Stimulated activated CD4-positive, alpha-beta T cell treated with anti-CD3 and anti-CD28 coated beads, Interleukin-1b, Interleukin-23, amount 100 ng/mL, for 48 hours (primary cell): ENCODE data around the gene GRIN3B.

Experiments used
- DNase-seq: peaks from one replicate; pipeline ENCODE4 v3.0.0-alpha.2; 2020

Gene GRIN3B

DNA sequence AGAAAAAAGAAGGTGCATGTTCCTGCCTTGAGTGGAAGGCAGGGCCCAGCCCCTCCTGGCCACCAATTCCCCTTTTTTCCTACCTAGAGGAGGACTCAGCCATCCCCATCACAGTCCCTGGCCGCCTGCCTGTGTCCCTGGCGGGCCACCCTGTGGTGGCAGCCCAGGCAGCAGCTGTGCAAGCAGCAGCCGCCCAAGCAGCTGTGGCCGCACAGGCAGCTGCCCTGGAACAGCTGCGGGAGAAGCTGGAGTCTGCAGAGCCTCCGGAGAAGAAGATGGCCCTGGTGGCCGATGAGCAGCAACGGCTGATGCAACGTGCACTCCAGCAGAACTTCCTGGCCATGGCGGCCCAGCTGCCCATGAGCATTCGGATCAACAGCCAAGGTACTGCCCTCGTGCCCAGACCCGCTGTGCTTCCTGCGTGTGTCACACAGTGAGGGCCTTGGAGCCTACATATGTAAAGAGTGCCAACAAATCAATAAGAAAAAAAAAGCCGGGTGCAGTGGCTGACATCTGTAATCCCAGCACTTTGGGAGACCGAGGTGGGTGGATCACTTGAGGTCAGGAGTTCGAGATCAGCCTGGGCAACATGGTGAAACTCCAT, 33.6 kb upstream of the GRIN3B start:
- no peak for DNase-seq

DNA sequence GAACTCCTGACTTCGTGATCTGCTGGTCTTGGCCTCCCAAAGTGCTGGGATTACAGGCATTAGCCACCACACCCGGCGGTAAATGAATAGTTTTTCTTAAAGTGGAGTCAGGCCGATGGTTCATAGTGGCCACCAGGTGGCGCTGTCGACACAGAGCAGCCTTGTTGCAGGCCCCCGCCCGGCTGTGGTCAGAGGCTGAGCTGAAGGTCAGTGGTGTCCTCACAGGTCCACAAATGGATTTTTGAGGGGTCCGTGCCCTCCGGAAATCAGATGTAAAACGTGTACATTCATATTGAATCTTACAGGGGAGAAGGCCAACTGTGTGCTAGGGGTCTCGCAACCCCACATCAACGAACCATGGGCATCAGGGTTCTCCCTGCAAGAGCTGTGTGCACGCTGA, 29.5 kb upstream of the GRIN3B start:
- DNase-seq: no peak

- DNase-seq: no peak
Observed at GRCh38 chr19:971795-972194, 28.4 kb upstream of the GRIN3B start.

- DNase-seq: no peak
Observed at GRCh38 chr19:972281-972680, 27.9 kb upstream of the GRIN3B start.

- no peak for DNase-seq
Observed at GRCh38 chr19:973726-974563, 26.3 kb upstream of the GRIN3B start.

DNA sequence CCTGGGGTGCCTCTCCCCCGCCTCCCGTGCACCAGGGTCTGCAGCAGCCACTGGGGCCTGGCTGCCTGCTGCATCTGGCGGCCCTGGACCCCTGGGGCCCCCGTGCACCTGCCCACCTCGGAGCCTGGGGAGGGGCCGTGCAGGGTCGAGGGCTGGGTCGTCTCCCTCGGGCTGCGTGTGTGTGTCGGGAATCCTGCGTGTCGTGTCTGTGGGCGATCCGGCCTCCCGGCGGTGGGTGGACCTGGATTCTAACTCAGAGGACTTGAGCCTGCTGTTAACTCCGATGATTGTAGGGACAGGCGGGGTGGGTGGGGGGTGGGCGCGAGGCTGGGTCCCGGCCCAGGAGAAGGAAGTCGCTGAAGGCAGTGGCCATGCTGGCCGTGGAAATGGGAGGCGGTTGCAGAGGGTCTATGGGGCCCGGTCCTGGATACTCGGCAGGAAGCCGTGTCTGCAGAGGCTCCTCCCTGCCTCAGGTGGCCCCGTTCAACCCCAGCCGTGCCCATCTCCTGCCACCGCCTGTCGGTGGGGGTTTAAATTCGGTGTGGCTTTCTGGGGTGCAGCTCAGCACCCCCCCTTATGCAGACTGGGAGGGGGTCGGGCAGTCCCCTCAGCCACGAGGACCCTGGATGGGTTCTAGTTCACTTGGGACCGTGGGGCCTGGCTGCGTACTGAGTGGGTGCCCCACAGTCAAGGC, 25.5 kb upstream of the GRIN3B start:
- no peak for DNase-seq

DNA sequence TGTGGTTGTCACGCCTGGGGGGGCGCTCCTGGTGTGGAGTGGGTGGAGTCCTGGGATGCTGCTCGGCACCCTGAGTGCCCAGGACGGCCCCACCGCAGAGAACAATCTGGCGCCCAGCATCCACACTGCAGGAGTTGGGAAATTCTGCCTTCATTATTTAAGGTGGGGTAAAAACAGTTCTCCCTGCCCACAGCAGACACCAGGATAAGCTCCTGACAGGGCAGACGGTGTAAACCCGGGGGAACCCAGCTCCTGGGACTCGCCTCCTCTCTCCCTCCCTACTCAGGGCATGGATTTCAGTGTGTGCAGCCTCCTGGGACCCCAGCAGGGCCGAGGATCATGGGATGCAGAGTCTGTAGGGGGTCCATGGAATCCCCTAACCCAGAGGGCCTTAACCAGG, 23.7 kb upstream of the GRIN3B start:
- DNase-seq: no peak

GRCh38 chr19:977058-977464, 23.2 kb upstream of the GRIN3B start:
- DNase-seq: no peak

DNA sequence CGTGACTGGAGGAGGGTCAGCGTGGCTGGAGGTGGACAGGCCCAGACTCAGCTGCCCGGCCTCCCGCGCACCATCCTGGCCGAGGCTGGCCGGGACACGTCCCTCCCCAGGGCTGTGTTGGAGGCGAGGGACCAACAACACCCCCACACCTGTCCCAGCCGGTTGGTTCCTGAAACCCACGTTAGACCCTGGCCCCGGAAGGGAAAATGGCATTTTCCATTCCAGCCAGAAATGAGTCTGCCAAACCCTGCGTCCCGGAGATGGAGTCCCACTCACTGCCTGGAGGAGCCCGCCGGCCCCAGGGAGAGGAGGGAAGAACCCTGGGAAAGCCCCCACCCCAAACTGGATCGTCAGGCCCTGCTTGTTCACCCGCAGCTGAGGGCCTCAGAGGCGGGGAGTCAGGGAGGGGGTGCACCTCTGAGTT, 20.9 kb upstream of the GRIN3B start:
- DNase-seq: no peak

DNA sequence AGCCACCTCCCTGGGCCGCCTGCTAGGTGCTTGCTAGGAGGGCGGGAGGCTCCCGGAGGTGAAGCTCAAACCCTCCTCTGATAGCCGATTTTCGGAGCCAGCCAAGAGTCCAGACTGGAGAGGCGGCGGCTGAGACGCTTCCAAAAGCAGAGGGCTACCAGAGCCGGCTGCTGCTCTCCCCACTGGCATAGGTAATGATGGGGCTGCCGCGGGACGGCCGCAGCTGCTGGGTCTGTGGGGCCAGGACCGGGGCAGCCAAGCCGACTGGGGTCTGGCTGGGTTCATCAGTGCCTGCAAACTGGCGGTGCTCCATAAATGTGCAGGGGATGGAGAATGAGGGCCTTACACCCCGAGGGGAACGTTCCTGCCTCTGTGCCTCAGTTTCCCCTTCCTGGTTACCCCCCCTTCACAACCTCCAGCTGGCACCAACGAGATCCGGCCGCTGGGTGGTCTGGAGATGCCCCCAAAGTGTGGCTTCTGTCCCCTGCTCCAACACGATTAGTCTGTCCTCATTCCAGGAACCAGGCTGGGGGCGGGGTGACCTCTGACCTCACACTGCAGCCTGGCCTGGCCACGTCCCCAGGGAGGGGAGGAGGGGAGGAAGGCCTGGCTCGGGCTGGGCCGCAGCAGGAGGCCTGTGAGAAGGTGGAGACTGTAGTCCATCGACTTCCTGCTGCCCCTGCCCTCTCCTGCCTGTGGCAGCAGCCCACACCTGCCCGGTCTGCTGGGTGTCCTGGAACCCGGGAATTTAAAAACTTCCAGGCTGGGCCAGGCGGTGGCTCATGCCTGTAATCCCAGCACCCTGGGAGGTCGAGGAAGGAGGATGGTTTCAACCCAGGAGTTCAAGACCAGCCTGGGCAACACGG, 19.9 kb upstream of the GRIN3B start:
- DNase-seq: no peak

GRCh38 chr19:982567-983170, 17.6 kb upstream of the GRIN3B start:
- peak; percentile 72 for DNase-seq

- DNase-seq: peak; percentile 92
Observed at GRCh38 chr19:984165-984967, 15.9 kb upstream of the GRIN3B start, which contains the start of gene WDR18. Gene WDR18 (plus strand): TSS chr19:984345. CDS start chr19:984354, 9 bp downstream.

DNA sequence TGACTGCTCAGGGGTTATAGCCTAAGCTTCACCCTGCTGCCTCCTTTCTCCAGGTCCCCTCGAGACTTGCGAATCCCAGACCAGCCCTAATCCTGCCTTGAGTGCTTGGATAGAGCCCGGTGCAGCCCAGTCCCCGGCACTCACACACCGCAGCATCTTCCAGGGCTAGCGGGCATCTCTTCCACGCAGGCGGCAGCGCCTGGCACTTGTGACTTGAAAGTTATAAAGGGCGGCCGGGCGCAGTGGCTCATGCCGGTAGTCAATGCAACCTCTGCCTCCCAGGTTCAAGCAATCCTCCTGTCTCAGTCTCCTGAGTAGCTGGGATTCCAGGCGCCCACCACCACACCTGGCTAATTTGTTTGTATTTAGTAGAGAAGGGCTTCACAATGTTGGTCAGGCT, 14.1 kb upstream of the GRIN3B start:
- no peak for DNase-seq

DNA sequence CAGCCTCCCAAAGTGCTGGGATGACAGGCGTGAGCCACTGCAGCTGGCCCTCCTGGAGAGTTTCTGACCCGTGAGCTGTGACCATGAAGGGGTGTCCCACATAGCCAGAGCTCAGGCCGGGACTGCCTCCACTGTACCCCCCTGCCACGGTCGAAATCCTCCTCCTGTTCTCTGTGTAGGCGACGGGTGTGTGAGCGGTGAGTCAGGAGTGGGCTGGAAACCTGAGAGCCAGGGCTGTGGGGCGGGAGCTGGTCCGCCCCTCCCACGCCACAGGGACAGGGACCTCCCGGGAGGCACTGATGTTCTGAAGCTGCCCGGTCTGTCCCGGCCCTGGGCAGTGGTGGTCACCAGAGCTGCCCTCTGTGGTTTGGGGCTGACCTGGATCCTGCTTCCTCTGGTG, 12.1 kb upstream of the GRIN3B start:
- no peak for DNase-seq

GRCh38 chr19:988510-988909, 11.7 kb upstream of the GRIN3B start:
- no peak for DNase-seq

DNA sequence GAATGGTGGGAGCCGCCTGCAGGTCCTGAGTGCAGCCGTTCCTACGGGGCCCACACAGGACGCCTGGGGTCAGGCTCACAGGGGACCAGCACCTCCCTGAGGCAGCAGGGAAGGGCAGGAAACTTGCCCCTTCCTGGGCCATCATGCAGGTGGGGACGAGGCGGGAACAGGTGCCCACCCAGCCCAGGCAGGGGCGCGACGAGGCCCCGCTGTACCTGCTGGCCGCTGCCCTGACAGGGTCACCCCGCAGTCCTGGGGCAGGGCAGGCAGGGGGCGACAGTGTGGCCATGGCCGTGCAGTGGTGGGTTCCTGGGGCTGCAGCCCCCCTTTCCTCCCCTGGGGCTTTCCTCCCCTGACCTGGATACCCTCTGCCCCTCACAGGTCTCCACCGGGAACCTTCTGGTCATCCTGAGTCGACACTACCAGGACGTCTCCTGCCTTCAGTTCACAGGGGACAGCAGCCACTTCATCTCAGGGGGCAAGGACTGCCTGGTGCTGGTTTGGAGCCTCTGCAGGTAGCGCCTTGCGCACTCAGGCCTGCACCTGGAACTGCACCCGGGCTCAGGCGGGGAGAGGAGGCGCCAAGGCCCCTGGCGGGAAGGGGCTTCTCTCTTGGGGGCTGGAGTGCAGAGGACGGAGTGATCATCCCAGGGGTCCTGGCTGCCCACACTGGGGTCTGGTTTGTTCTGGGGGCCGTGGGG, 10.7 kb upstream of the GRIN3B start:
- no peak for DNase-seq

GRCh38 chr19:990119-990571, 10.1 kb upstream of the GRIN3B start:
- DNase-seq: no peak

DNA sequence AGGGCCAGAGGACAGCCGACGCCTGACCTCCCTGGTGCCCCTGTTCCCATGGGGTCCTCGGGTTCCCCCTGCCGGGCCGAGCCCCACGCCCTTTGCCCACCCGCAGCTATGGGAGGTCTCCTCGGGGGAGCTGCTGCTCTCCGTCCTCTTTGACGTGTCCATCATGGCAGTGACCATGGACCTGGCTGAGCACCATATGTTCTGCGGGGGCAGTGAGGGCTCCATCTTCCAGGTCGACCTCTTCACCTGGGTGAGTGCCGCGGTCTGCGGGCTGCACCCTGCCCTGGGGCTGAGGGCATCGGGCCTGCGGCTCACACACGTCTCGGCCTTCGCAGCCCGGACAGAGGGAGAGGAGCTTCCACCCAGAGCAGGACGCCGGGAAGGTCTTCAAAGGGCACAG, 9.5 kb upstream of the GRIN3B start:
- DNase-seq: no peak

- DNase-seq: peak; percentile 90
Observed at GRCh38 chr19:991174-991931, 8.9 kb upstream of the GRIN3B start.
